ENCODE results near the gene GPAM. TPM values are rescaled to one million over a fixed set of nuclear protein-coding genes. Genes with fewer than 3 reads are reported as not detected.

Gene GPAM
- total RNA-seq, 4 donors from 2014 or later, result 4.5 to 7.2 (median 6.5) TPM

- TF ChIP-seq POLR2A (IDR thresholded peaks at IDR 0.05; ENCODE audit: low read depth) (no peak), EP300 (IDR thresholded peaks at IDR 0.05) (no peak), CTCF (IDR thresholded peaks at IDR 0.05) (no peak), POLR2AphosphoS5 (IDR thresholded peaks at IDR 0.05) (no peak)
- H3K4me3 ChIP-seq, result no peak overlapping the region
- no peaks in the 10 kb centered on the region for H3K9me3 ChIP-seq
- peak; percentile 50 for DNase-seq (ENCODE audit: extremely low spot score)
- H3K36me3 ChIP-seq, result peaks cover 0 to 27% (median 8%) of the 10 kb centered on the region in 4 donors
- WGBS, result 71% methylated on average over 4 of the region's 4 CpGs
- no peak overlapping the region for H3K27ac ChIP-seq (replicated peaks in 1 of 4)
- no peaks in the 10 kb centered on the region for H3K27me3 ChIP-seq
- H3K4me1 ChIP-seq, result no peaks in the 10 kb centered on the region
- intact Hi-C loops (cut with DNase I), result no loop called here
Measured at GRCh38 chr10:112143420-112143819, 40.1 kb downstream of the GPAM start.

GRCh38 chr10:112141292-112141691 lies 42.3 kb downstream of the GPAM start:
- Histone ChIP-seq H3K27ac (replicated peaks in 1 of 4) (no peak overlapping the region), H3K4me1 (no peaks in the 10 kb centered on the region), H3K27me3 (no peaks in the 10 kb centered on the region), H3K4me3 (no peak overlapping the region), H3K9me3 (no peaks in the 10 kb centered on the region), H3K36me3 (peaks cover 0 to 18% (median 2%) of the 10 kb centered on the region in 4 donors)
- no peak for TF ChIP-seq POLR2A (IDR thresholded peaks at IDR 0.05; ENCODE audit: low read depth)
- WGBS, result 84% methylated on average over 5 of the region's 5 CpGs
- intact Hi-C loops (cut with DNase I), result no loop called here
- DNase-seq (ENCODE audit: extremely low spot score), result no peak

GRCh38 chr10:112140110-112140970 lies 43.2 kb downstream of the GPAM start:
- intact Hi-C loops (cut with DNase I), result no loop called here
- Histone ChIP-seq H3K9me3 (no peaks in the 10 kb centered on the region), H3K27me3 (no peaks in the 10 kb centered on the region), H3K27ac (replicated peaks in 1 of 4) (no peak overlapping the region), H3K36me3 (peaks cover 0 to 18% (median 2%) of the 10 kb centered on the region in 4 donors), H3K4me3 (no peak overlapping the region), H3K4me1 (no peaks in the 10 kb centered on the region)
- 38% methylated on average over 11 of the region's 11 CpGs for WGBS
- DNase-seq (ENCODE audit: extremely low spot score), result peak; percentile 92
- TF ChIP-seq EP300 (IDR thresholded peaks at IDR 0.05) (no peak), CTCF (IDR thresholded peaks at IDR 0.05) (peak; percentile 55 to 81 (median 56))

- peaks cover 0 to 18% (median 2%) of the 10 kb centered on the region in 4 donors for H3K36me3 ChIP-seq
- no peaks in the 10 kb centered on the region for H3K9me3 ChIP-seq
- H3K27me3 ChIP-seq, result no peaks in the 10 kb centered on the region
- DNase-seq (ENCODE audit: extremely low spot score), result no peak
- TF ChIP-seq POLR2A (IDR thresholded peaks at IDR 0.05; ENCODE audit: low read depth), result no peak
- TF ChIP-seq CTCF (IDR thresholded peaks at IDR 0.05), result no peak
- TF ChIP-seq POLR2AphosphoS5 (IDR thresholded peaks at IDR 0.05), result no peak
- no peak for TF ChIP-seq EP300 (IDR thresholded peaks at IDR 0.05)
- no peak overlapping the region for H3K4me3 ChIP-seq
- intact Hi-C loops (cut with DNase I), result loop anchor here (10.0 kb wide), 1 partner anchor 384 kb away; no protein-coding TSS in a partner anchor
- H3K4me1 ChIP-seq, result no peaks in the 10 kb centered on the region
- WGBS, result 96% methylated on average over 7 of the region's 7 CpGs
- H3K27ac ChIP-seq (replicated peaks in 1 of 4), result no peak overlapping the region
Measured at GRCh38 chr10:112139176-112139575, 44.4 kb downstream of the GPAM start.

GRCh38 chr10:112137154-112137987 lies 46.2 kb downstream of the GPAM start:
- Histone ChIP-seq H3K27me3 (no peaks in the 10 kb centered on the region), H3K4me1 (no peaks in the 10 kb centered on the region), H3K27ac (replicated peaks in 1 of 4) (no peak overlapping the region), H3K36me3 (peaks cover 0 to 7% (median 0%) of the 10 kb centered on the region in 4 donors), H3K4me3 (no peak overlapping the region), H3K9me3 (no peaks in the 10 kb centered on the region)
- intact Hi-C loops (cut with DNase I), result loop anchor here (10.0 kb wide), 1 partner anchor 383 kb away; no protein-coding TSS in a partner anchor
- peak; percentile 63 to 92 (median 77) for TF ChIP-seq CTCF (IDR thresholded peaks at IDR 0.05)
- TF ChIP-seq POLR2A (IDR thresholded peaks at IDR 0.05; ENCODE audit: low read depth), result no peak
- TF ChIP-seq EP300 (IDR thresholded peaks at IDR 0.05), result no peak
- no peak for TF ChIP-seq POLR2AphosphoS5 (IDR thresholded peaks at IDR 0.05)
- DNase-seq (ENCODE audit: extremely low spot score), result no peak
- 66% methylated on average over 12 of the region's 13 CpGs for WGBS
